ENCODE results near the gene AP1G2.

AP1G2 gene

GRCh38 chr14:23582906-23583760 is 15.5 kb upstream of the AP1G2 start:
- no peaks in the 10 kb centered on the region for H3K9me3 Mint-ChIP-seq
- H3K27ac Mint-ChIP-seq = no peak overlapping the region
- H3K36me3 Mint-ChIP-seq (ENCODE audit: low read depth) = no peaks in the 10 kb centered on the region
- H3K27me3 Mint-ChIP-seq (ENCODE audit: low read depth) = peaks cover 22% of the 10 kb centered on the region
- no peak overlapping the region for H3K4me3 Mint-ChIP-seq
- H3K4me1 Mint-ChIP-seq (ENCODE audit: low read depth) = peaks cover 6% of the 10 kb centered on the region

- Mint-ChIP-seq H3K9me3 (no peaks in the 10 kb centered on the region), H3K4me1 (ENCODE audit: low read depth) (peaks cover 11% of the 10 kb centered on the region), H3K27me3 (ENCODE audit: low read depth) (peaks cover 38% of the 10 kb centered on the region), H3K36me3 (ENCODE audit: low read depth) (no peaks in the 10 kb centered on the region), H3K4me3 (no peak overlapping the region), H3K27ac (no peak overlapping the region)
These were observed 13.3 kb upstream of the AP1G2 start for GRCh38 chr14:23580948-23581281.

- no peak overlapping the region for H3K4me3 Mint-ChIP-seq
- H3K27me3 Mint-ChIP-seq (ENCODE audit: low read depth) = peaks cover 37% of the 10 kb centered on the region
- no peaks in the 10 kb centered on the region for H3K36me3 Mint-ChIP-seq (ENCODE audit: low read depth)
- peaks cover 11% of the 10 kb centered on the region for H3K4me1 Mint-ChIP-seq (ENCODE audit: low read depth)
- no peak overlapping the region for H3K27ac Mint-ChIP-seq
- no peaks in the 10 kb centered on the region for H3K9me3 Mint-ChIP-seq
These were observed 12.7 kb upstream of the AP1G2 start for GRCh38 chr14:23580152-23580926.

GRCh38 chr14:23579739-23580138 is 12.1 kb upstream of the AP1G2 start:
- H3K36me3 Mint-ChIP-seq (ENCODE audit: low read depth) = no peaks in the 10 kb centered on the region
- H3K4me1 Mint-ChIP-seq (ENCODE audit: low read depth) = peaks cover 11% of the 10 kb centered on the region
- H3K9me3 Mint-ChIP-seq = no peaks in the 10 kb centered on the region
- H3K27ac Mint-ChIP-seq = no peak overlapping the region
- no peak overlapping the region for H3K4me3 Mint-ChIP-seq
- peaks cover 43% of the 10 kb centered on the region for H3K27me3 Mint-ChIP-seq (ENCODE audit: low read depth)

GRCh38 chr14:23579311-23579630 is 11.7 kb upstream of the AP1G2 start:
- Mint-ChIP-seq H3K9me3 (no peaks in the 10 kb centered on the region), H3K27me3 (ENCODE audit: low read depth) (peaks cover 48% of the 10 kb centered on the region), H3K4me1 (ENCODE audit: low read depth) (peaks cover 11% of the 10 kb centered on the region), H3K4me3 (no peak overlapping the region), H3K36me3 (ENCODE audit: low read depth) (no peaks in the 10 kb centered on the region), H3K27ac (no peak overlapping the region)

GRCh38 chr14:23578560-23579310 is 11.1 kb upstream of the AP1G2 start, which contains the start of gene JPH4:
TSS of gene JPH4 (minus strand) at chr14:23578790. CDS start at chr14:23577453, 1,337 bp downstream.
- H3K9me3 Mint-ChIP-seq = no peaks in the 10 kb centered on the region
- no peaks in the 10 kb centered on the region for H3K36me3 Mint-ChIP-seq (ENCODE audit: low read depth)
- no peak within 1 kb of the TSS for H3K27ac Mint-ChIP-seq
- H3K27me3 Mint-ChIP-seq (ENCODE audit: low read depth) = peaks cover 48% of the 10 kb centered on the region
- peak within 1 kb of the TSS; percentile 37 for H3K4me3 Mint-ChIP-seq
- H3K4me1 Mint-ChIP-seq (ENCODE audit: low read depth) = peaks cover 11% of the 10 kb centered on the region

- peaks cover 13% of the 10 kb centered on the region for H3K4me1 Mint-ChIP-seq (ENCODE audit: low read depth)
- H3K36me3 Mint-ChIP-seq (ENCODE audit: low read depth) = no peaks in the 10 kb centered on the region
- H3K27ac Mint-ChIP-seq = no peak overlapping the region
- H3K9me3 Mint-ChIP-seq = no peaks in the 10 kb centered on the region
- H3K27me3 Mint-ChIP-seq (ENCODE audit: low read depth) = peaks cover 52% of the 10 kb centered on the region
- H3K4me3 Mint-ChIP-seq = no peak overlapping the region
These were observed 10.3 kb upstream of the AP1G2 start for GRCh38 chr14:23577710-23578392.

- peaks cover 18% of the 10 kb centered on the region for H3K4me1 Mint-ChIP-seq (ENCODE audit: low read depth)
- H3K27me3 Mint-ChIP-seq (ENCODE audit: low read depth) = peaks cover 57% of the 10 kb centered on the region
- H3K9me3 Mint-ChIP-seq = no peaks in the 10 kb centered on the region
- H3K4me3 Mint-ChIP-seq = peak overlapping the region; percentile 2
- H3K36me3 Mint-ChIP-seq (ENCODE audit: low read depth) = no peaks in the 10 kb centered on the region
- no peak overlapping the region for H3K27ac Mint-ChIP-seq
These were observed 9.6 kb upstream of the AP1G2 start for GRCh38 chr14:23577004-23577681.

- H3K4me3 Mint-ChIP-seq = no peak overlapping the region
- H3K27ac Mint-ChIP-seq = no peak overlapping the region
- H3K4me1 Mint-ChIP-seq (ENCODE audit: low read depth) = peaks cover 21% of the 10 kb centered on the region
- H3K27me3 Mint-ChIP-seq (ENCODE audit: low read depth) = peaks cover 42% of the 10 kb centered on the region
- H3K36me3 Mint-ChIP-seq (ENCODE audit: low read depth) = no peaks in the 10 kb centered on the region
- no peaks in the 10 kb centered on the region for H3K9me3 Mint-ChIP-seq
These were observed 5.9 kb upstream of the AP1G2 start for GRCh38 chr14:23573384-23574015.

- H3K4me3 Mint-ChIP-seq = no peak overlapping the region
- H3K9me3 Mint-ChIP-seq = no peaks in the 10 kb centered on the region
- H3K27ac Mint-ChIP-seq = no peak overlapping the region
- H3K4me1 Mint-ChIP-seq (ENCODE audit: low read depth) = peaks cover 25% of the 10 kb centered on the region
- H3K27me3 Mint-ChIP-seq (ENCODE audit: low read depth) = peaks cover 35% of the 10 kb centered on the region
- H3K36me3 Mint-ChIP-seq (ENCODE audit: low read depth) = no peaks in the 10 kb centered on the region
These were observed 5.2 kb upstream of the AP1G2 start for GRCh38 chr14:23572836-23573235.

GRCh38 chr14:23572524-23572828 is 4.9 kb upstream of the AP1G2 start:
- Mint-ChIP-seq H3K27me3 (ENCODE audit: low read depth) (peaks cover 33% of the 10 kb centered on the region), H3K36me3 (ENCODE audit: low read depth) (peaks cover 2% of the 10 kb centered on the region), H3K4me1 (ENCODE audit: low read depth) (peaks cover 29% of the 10 kb centered on the region), H3K4me3 (no peak overlapping the region), H3K27ac (no peak overlapping the region), H3K9me3 (no peaks in the 10 kb centered on the region)

- Mint-ChIP-seq H3K36me3 (ENCODE audit: low read depth) (peaks cover 4% of the 10 kb centered on the region), H3K4me3 (no peak overlapping the region), H3K27me3 (ENCODE audit: low read depth) (peaks cover 30% of the 10 kb centered on the region), H3K4me1 (ENCODE audit: low read depth) (peaks cover 29% of the 10 kb centered on the region), H3K9me3 (no peaks in the 10 kb centered on the region), H3K27ac (no peak overlapping the region)
These were observed 4.3 kb upstream of the AP1G2 start for GRCh38 chr14:23571701-23572523.

All from T-helper 1 cell treated with Interleukin-12 subunit alpha and Interleukin-12 subunit beta and Interleukin-4 antibody, amounts not matched to agents 30 μg/mL and 1 μg/mL, for 36 hours (primary cell).